ENCODE data around the gene PKIG. TPM values are rescaled to one million over a fixed set of nuclear protein-coding genes. Genes with fewer than 3 reads are reported as not detected.

PKIG gene
- total and polyA plus RNA-seq, 9 of the 15 experiments (the other 6 are each of a cell fraction or from before 2014, with no cell fraction given), result 0.13 to 7.0 (median 4.7) TPM

DNA sequence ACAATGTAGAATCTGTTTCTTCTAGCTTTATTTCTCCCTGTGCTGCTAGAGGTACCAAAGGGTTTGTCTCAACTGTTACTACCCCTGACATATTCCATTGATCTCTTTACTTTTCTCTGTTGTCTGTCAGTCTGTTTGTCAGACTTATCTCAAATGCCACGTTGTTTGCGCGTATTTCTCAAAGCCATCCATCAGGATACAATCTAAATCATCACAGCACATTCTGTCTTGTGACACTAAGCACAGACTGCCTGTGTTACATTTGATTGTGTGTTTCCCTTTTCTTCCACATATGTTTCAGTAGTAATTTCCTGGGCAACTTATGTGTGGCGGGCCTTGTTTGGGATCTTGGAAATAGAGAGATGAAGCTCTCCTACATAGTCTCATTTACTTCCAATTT is 30.3 kb upstream of the PKIG start (continued):
- TF ChIP-seq, protein P1, sequence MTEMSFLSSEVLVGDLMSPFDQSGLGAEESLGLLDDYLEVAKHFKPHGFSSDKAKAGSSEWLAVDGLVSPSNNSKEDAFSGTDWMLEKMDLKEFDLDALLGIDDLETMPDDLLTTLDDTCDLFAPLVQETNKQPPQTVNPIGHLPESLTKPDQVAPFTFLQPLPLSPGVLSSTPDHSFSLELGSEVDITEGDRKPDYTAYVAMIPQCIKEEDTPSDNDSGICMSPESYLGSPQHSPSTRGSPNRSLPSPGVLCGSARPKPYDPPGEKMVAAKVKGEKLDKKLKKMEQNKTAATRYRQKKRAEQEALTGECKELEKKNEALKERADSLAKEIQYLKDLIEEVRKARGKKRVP (CRISPR knock-in tag; IDR thresholded peaks at IDR 0.05), result no peak
- TF ChIP-seq POLR2A (conservative IDR thresholded peaks at IDR 0.05) (no peak), SETDB1 (IDR thresholded peaks at IDR 0.05; ENCODE audit: low read length) (no peak), RBBP5 (IDR thresholded peaks at IDR 0.05; ENCODE audit: borderline replicate concordance, insufficient read depth, low read length, poor library complexity, severe bottlenecking) (no peak), NCOA1 (IDR thresholded peaks at IDR 0.05; ENCODE audit: low read depth) (no peak), NFE2 (IDR thresholded peaks at IDR 0.05; ENCODE audit: low read depth) (no peak), SMARCB1 (IDR thresholded peaks at IDR 0.05; ENCODE audit: insufficient read length, low read depth) (no peak), SMARCA4 (IDR thresholded peaks at IDR 0.05) (peak; percentile 77), ZNF830 (CRISPR knock-in tag; IDR thresholded peaks at IDR 0.05) (no peak)
- TF ChIP-seq, protein P2, sequence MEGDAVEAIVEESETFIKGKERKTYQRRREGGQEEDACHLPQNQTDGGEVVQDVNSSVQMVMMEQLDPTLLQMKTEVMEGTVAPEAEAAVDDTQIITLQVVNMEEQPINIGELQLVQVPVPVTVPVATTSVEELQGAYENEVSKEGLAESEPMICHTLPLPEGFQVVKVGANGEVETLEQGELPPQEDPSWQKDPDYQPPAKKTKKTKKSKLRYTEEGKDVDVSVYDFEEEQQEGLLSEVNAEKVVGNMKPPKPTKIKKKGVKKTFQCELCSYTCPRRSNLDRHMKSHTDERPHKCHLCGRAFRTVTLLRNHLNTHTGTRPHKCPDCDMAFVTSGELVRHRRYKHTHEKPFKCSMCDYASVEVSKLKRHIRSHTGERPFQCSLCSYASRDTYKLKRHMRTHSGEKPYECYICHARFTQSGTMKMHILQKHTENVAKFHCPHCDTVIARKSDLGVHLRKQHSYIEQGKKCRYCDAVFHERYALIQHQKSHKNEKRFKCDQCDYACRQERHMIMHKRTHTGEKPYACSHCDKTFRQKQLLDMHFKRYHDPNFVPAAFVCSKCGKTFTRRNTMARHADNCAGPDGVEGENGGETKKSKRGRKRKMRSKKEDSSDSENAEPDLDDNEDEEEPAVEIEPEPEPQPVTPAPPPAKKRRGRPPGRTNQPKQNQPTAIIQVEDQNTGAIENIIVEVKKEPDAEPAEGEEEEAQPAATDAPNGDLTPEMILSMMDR (IDR thresholded peaks at IDR 0.05 in 2 of 3, conservative IDR thresholded peaks at IDR 0.05 in 1 of 3; ENCODE audit: insufficient read depth in 2 of 3, low read depth in 1 of 3, low read length in 3 of 3), result no peak
- TF ChIP-seq, protein P3, sequence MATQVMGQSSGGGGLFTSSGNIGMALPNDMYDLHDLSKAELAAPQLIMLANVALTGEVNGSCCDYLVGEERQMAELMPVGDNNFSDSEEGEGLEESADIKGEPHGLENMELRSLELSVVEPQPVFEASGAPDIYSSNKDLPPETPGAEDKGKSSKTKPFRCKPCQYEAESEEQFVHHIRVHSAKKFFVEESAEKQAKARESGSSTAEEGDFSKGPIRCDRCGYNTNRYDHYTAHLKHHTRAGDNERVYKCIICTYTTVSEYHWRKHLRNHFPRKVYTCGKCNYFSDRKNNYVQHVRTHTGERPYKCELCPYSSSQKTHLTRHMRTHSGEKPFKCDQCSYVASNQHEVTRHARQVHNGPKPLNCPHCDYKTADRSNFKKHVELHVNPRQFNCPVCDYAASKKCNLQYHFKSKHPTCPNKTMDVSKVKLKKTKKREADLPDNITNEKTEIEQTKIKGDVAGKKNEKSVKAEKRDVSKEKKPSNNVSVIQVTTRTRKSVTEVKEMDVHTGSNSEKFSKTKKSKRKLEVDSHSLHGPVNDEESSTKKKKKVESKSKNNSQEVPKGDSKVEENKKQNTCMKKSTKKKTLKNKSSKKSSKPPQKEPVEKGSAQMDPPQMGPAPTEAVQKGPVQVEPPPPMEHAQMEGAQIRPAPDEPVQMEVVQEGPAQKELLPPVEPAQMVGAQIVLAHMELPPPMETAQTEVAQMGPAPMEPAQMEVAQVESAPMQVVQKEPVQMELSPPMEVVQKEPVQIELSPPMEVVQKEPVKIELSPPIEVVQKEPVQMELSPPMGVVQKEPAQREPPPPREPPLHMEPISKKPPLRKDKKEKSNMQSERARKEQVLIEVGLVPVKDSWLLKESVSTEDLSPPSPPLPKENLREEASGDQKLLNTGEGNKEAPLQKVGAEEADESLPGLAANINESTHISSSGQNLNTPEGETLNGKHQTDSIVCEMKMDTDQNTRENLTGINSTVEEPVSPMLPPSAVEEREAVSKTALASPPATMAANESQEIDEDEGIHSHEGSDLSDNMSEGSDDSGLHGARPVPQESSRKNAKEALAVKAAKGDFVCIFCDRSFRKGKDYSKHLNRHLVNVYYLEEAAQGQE (IDR thresholded peaks at IDR 0.05; ENCODE audit: borderline replicate concordance), result no peak
- TF ChIP-seq, protein P3 (CRISPR knock-in tag; IDR thresholded peaks at IDR 0.05; ENCODE audit: low read depth), result no peak
- TF ChIP-seq, protein P4, sequence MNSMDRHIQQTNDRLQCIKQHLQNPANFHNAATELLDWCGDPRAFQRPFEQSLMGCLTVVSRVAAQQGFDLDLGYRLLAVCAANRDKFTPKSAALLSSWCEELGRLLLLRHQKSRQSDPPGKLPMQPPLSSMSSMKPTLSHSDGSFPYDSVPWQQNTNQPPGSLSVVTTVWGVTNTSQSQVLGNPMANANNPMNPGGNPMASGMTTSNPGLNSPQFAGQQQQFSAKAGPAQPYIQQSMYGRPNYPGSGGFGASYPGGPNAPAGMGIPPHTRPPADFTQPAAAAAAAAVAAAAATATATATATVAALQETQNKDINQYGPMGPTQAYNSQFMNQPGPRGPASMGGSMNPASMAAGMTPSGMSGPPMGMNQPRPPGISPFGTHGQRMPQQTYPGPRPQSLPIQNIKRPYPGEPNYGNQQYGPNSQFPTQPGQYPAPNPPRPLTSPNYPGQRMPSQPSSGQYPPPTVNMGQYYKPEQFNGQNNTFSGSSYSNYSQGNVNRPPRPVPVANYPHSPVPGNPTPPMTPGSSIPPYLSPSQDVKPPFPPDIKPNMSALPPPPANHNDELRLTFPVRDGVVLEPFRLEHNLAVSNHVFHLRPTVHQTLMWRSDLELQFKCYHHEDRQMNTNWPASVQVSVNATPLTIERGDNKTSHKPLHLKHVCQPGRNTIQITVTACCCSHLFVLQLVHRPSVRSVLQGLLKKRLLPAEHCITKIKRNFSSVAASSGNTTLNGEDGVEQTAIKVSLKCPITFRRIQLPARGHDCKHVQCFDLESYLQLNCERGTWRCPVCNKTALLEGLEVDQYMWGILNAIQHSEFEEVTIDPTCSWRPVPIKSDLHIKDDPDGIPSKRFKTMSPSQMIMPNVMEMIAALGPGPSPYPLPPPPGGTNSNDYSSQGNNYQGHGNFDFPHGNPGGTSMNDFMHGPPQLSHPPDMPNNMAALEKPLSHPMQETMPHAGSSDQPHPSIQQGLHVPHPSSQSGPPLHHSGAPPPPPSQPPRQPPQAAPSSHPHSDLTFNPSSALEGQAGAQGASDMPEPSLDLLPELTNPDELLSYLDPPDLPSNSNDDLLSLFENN (IDR thresholded peaks at IDR 0.05; ENCODE audit: low read depth in 2 of 2, low read length in 2 of 2), result 0 out of 4 replicates have a peak, but pooled peaks of 1 of the 2 experiments have one; percentile 22

All from K562 (cell line).